Activated CD4-positive, alpha-beta T cell treated with anti-CD3 and anti-CD28 coated beads, Interleukin-2, amount 10 ng/mL, durations not matched to agents 7 days and 5 days (primary cell): ENCODE results near the gene FAM110D. TPM values are rescaled to one million over a fixed set of nuclear protein-coding genes. Genes with fewer than 3 reads are reported as not detected.

Experiments
- CTCF ChIA-PET: fragments of 350-600 bp; sonication (Branson Sonifier 250); formaldehyde crosslinking; loops from one replicate; lab custom pipeline; 2021; ENCODE audit warnings: antibody characterized with exemption; lab: Charles Lee
- POLR2A ChIA-PET: fragments of 350-600 bp; sonication (Branson Sonifier 250); formaldehyde crosslinking; loops from one replicate; lab custom pipeline; 2021; ENCODE audit warnings: antibody characterized with exemption; lab: Charles Lee
- DNase-seq: peaks from one replicate; pipeline ENCODE4 v3.0.0-alpha.2; 2020
- H3K27ac Mint-ChIP-seq: one replicate; pipeline ENCODE4 v1.8.0; 2021; ENCODE audit warnings: mild to moderate bottlenecking, moderate library complexity, mixed read lengths
- H3K27me3 Mint-ChIP-seq: one replicate; pipeline ENCODE4 v1.8.0; 2021; ENCODE audit warnings: mixed read lengths
- H3K36me3 Mint-ChIP-seq: one replicate; pipeline ENCODE4 v1.8.0; 2021; ENCODE audit warnings: low read depth, mixed read lengths
- H3K4me1 Mint-ChIP-seq: one replicate; pipeline ENCODE4 v1.8.0; 2021; ENCODE audit warnings: mixed read lengths
- H3K4me3 Mint-ChIP-seq: one replicate; pipeline ENCODE4 v1.8.0; 2021; ENCODE audit warnings: mild to moderate bottlenecking, moderate library complexity, mixed read lengths
- H3K9me3 Mint-ChIP-seq: one replicate; pipeline ENCODE4 v1.8.0; 2021; ENCODE audit warnings: mixed read lengths
- total RNA-seq, 2 experiments: library from RNA; stranded (reverse); gene quantifications; one replicate each; pipeline ENCODE4 v1.2.3, GENCODE V29; 2021

FAM110D gene
- total RNA-seq, 2 experiments from 2014 or later, result not detected

- Mint-ChIP-seq H3K4me1 (peaks cover 16% of the 10 kb centered on the region), H3K4me3 (no peak overlapping the region), H3K9me3 (no peaks in the 10 kb centered on the region), H3K36me3 (peaks cover 2% of the 10 kb centered on the region), H3K27ac (no peak overlapping the region), H3K27me3 (no peaks in the 10 kb centered on the region)
- ChIA-PET CTCF (interaction anchor here (0.9 to 3.0 kb wide), 6 partner anchors 10 to 46 kb away, joined by 3 to 12 read pairs (median 4); partner anchors contain the start of genes CEP85, CNKSR1 and ZNF593), POLR2A (no interaction called here)
- no peak for DNase-seq
These were observed 29.0 kb downstream of the FAM110D start for GRCh38 chr1:26187882-26188281.

- Mint-ChIP-seq H3K27me3 (no peaks in the 10 kb centered on the region), H3K9me3 (no peaks in the 10 kb centered on the region), H3K27ac (no peak overlapping the region), H3K4me1 (peaks cover 21% of the 10 kb centered on the region), H3K36me3 (peaks cover 2% of the 10 kb centered on the region), H3K4me3 (no peak overlapping the region)
- CTCF ChIA-PET, result interaction anchor here (0.6 to 2.8 kb wide), 6 partner anchors 8 to 1492 kb away, joined by 3 to 9 read pairs (median 4); partner anchors contain the start of genes CEP85 and ZNF593
- POLR2A ChIA-PET, result no interaction called here
- no peak for DNase-seq
These were observed 29.6 kb downstream of the FAM110D start for GRCh38 chr1:26188477-26188876.

DNA sequence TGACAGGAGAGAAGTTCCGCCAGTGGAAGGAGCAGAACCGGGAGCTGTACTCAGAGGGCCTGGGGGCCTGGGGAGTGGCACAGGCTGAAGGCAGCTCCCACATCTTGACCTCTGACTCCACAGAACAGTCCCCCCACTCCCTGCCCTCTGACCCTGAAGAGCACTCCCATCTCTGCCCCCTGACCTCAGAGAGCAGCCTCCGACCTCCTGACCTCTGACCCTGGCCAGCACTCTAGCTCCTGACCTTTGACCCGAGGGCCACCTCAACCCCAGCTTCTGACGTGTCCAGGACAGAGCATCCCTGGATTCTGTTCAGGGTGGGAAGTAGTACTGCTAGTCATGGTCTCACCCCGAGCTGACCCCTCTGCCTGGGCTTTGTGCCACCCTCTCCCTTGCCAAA is 30.5 kb downstream of the FAM110D start:
- H3K4me3 Mint-ChIP-seq, result no peak overlapping the region
- POLR2A ChIA-PET, result no interaction called here
- H3K4me1 Mint-ChIP-seq, result peaks cover 27% of the 10 kb centered on the region
- H3K9me3 Mint-ChIP-seq, result no peaks in the 10 kb centered on the region
- peaks cover 2% of the 10 kb centered on the region for H3K36me3 Mint-ChIP-seq
- DNase-seq, result no peak
- H3K27ac Mint-ChIP-seq, result no peak overlapping the region
- H3K27me3 Mint-ChIP-seq, result no peaks in the 10 kb centered on the region
- CTCF ChIA-PET, result interaction anchor here (0.5 to 2.8 kb wide), 6 partner anchors 9 to 233 kb away, joined by 3 to 9 read pairs (median 4); partner anchors contain the start of genes CEP85 and ZNF593

DNA sequence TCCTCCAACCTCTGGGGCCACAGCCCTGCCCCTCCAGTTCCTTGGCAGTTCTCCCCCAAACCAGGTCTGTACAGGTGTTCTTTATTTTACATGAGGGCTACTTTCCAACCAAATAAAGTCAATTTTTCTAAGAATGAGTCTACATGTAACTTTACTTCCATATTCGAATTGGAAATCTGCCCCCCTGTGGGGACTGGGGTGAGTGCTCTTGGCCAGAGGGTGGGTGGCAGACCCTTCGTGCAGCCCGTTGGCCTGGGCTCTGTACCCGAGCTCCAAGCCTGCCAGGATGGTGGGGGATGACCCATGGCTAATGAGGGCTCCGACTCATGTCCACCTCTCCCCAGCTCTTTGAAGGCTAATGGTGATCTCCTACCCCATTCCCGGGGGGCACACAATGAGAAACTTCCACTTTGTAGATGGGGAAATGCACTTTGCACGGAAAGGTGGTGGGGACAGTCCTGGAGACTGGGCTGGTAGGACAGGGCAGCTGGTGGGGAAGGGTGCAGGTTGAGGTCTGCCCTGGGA is 30.9 kb downstream of the FAM110D start:
- H3K4me1 Mint-ChIP-seq, result peaks cover 28% of the 10 kb centered on the region
- CTCF ChIA-PET, result interaction anchor here (0.5 to 2.8 kb wide), 7 partner anchors 9 to 864 kb away, joined by 3 to 9 read pairs (median 4); partner anchors contain the start of genes CEP85 and ZNF593
- no peak for DNase-seq
- POLR2A ChIA-PET, result no interaction called here
- no peak overlapping the region for H3K27ac Mint-ChIP-seq
- H3K27me3 Mint-ChIP-seq, result no peaks in the 10 kb centered on the region
- H3K9me3 Mint-ChIP-seq, result no peaks in the 10 kb centered on the region
- no peak overlapping the region for H3K4me3 Mint-ChIP-seq
- H3K36me3 Mint-ChIP-seq, result peaks cover 2% of the 10 kb centered on the region

- Mint-ChIP-seq H3K4me1 (peaks cover 28% of the 10 kb centered on the region), H3K9me3 (no peaks in the 10 kb centered on the region), H3K27me3 (peaks cover 2% of the 10 kb centered on the region), H3K27ac (peak within 1 kb of the TSS; percentile 82), H3K4me3 (no peak within 1 kb of the TSS), H3K36me3 (peaks cover 2% of the 10 kb centered on the region)
- ChIA-PET POLR2A (no interaction called here), CTCF (interaction anchor here (0.6 to 2.8 kb wide), 5 partner anchors 11 to 863 kb away, joined by 3 to 9 read pairs (median 5); partner anchors contain the start of genes CEP85 and ZNF593)
- DNase-seq, result no peak
These were observed 31.6 kb downstream of the FAM110D start, which contains the start of gene CATSPER4 for GRCh38 chr1:26190373-26190987. Gene CATSPER4 (plus strand): TSS chr1:26190602. CDS start chr1:26190628, 26 bp downstream.

- Mint-ChIP-seq H3K4me1 (peaks cover 28% of the 10 kb centered on the region), H3K36me3 (peaks cover 2% of the 10 kb centered on the region), H3K27ac (peak overlapping the region; percentile 82), H3K4me3 (peak overlapping the region; percentile 18), H3K9me3 (no peaks in the 10 kb centered on the region), H3K27me3 (peaks cover 2% of the 10 kb centered on the region)
- ChIA-PET CTCF (interaction anchor here (0.6 to 1.6 kb wide), 4 partner anchors 10 to 271 kb away, joined by 4 to 5 read pairs (median 5); partner anchors contain the start of gene ZNF593), POLR2A (interaction anchor here (1.0 kb wide), 1 partner anchor 22 kb away, joined by 5 read pairs; the partner anchor contains the start of gene ZNF593)
- peak; percentile 50 for DNase-seq
These were observed 32.9 kb downstream of the FAM110D start for GRCh38 chr1:26191739-26192138.

GRCh38 chr1:26195805-26196204 is 36.9 kb downstream of the FAM110D start:
- H3K4me1 Mint-ChIP-seq, result peaks cover 31% of the 10 kb centered on the region
- POLR2A ChIA-PET, result no interaction called here

GRCh38 chr1:26197301-26197700 is 38.4 kb downstream of the FAM110D start:
- Mint-ChIP-seq H3K4me3 (no peak overlapping the region), H3K36me3 (no peaks in the 10 kb centered on the region), H3K27me3 (peaks cover 2% of the 10 kb centered on the region), H3K27ac (no peak overlapping the region), H3K9me3 (no peaks in the 10 kb centered on the region), H3K4me1 (peaks cover 37% of the 10 kb centered on the region)
- ChIA-PET CTCF (interaction anchor here (1.2 kb wide), 1 partner anchor 82 kb away, joined by 3 read pairs; no protein-coding TSS in a partner anchor), POLR2A (no interaction called here)
- no peak for DNase-seq

More at GRCh38 chr1:26195805-26196204, 36.9 kb downstream of the FAM110D start:
- no peak overlapping the region for H3K4me3 Mint-ChIP-seq
- H3K27me3 Mint-ChIP-seq, result peaks cover 2% of the 10 kb centered on the region
- no peaks in the 10 kb centered on the region for H3K9me3 Mint-ChIP-seq
- no peak overlapping the region for H3K27ac Mint-ChIP-seq
- DNase-seq, result no peak
- H3K36me3 Mint-ChIP-seq, result peaks cover 2% of the 10 kb centered on the region
- CTCF ChIA-PET, result interaction anchor here (0.5 to 1.8 kb wide), 3 partner anchors 26 to 669 kb away, joined by 3 to 5 read pairs (median 3); partner anchors contain the start of gene ZNF593

- ChIA-PET CTCF (interaction anchor here (1.2 kb wide), 1 partner anchor 81 kb away, joined by 3 read pairs; no protein-coding TSS in a partner anchor), POLR2A (no interaction called here)
- DNase-seq, result no peak
- Mint-ChIP-seq H3K27me3 (peaks cover 2% of the 10 kb centered on the region), H3K36me3 (no peaks in the 10 kb centered on the region), H3K4me1 (peaks cover 38% of the 10 kb centered on the region), H3K9me3 (no peaks in the 10 kb centered on the region), H3K4me3 (no peak overlapping the region), H3K27ac (no peak overlapping the region)
These were observed 38.9 kb downstream of the FAM110D start for GRCh38 chr1:26197813-26198212.

DNA sequence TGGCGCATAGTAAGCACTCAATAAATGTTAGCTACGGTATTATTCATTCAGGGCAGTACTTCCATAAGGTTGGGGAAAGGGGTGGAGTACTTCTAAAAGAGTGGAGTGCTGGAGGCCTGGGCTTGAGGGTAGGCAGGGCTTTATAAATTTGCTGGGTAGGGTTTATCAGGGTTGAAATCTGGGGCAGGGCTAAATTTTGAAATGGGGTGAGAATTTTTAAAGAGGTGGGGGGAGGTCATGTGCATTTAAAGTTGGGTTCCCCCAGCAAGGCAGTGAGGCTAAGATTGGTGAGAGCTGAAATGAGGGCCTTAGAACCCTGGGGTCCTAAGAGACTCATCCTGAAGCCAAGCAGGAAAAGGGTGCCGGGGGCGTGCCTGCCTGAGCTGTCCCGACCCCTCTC is 41.5 kb downstream of the FAM110D start:
- DNase-seq, result no peak
- H3K4me1 Mint-ChIP-seq, result peaks cover 38% of the 10 kb centered on the region
- H3K27me3 Mint-ChIP-seq, result no peaks in the 10 kb centered on the region
- POLR2A ChIA-PET, result no interaction called here
- H3K9me3 Mint-ChIP-seq, result no peaks in the 10 kb centered on the region
- peak overlapping the region; percentile 84 for H3K27ac Mint-ChIP-seq
- H3K4me3 Mint-ChIP-seq, result no peak overlapping the region
- CTCF ChIA-PET, result interaction anchor here (1.0 to 1.2 kb wide), 2 partner anchors 12 to 170 kb away, joined by 3 to 4 read pairs; no protein-coding TSS in a partner anchor
- H3K36me3 Mint-ChIP-seq, result no peaks in the 10 kb centered on the region

GRCh38 chr1:26203642-26204318 is 44.9 kb downstream of the FAM110D start:
- ChIA-PET CTCF (interaction anchor here (0.6 to 3.6 kb wide), 9 partner anchors 12 to 57 kb away, joined by 3 to 20 read pairs (median 3); partner anchors contain the start of genes CEP85 and ZNF593), POLR2A (no interaction called here)
- peak overlapping the region; percentile 84 for H3K27ac Mint-ChIP-seq
- H3K27me3 Mint-ChIP-seq, result no peaks in the 10 kb centered on the region
- H3K9me3 Mint-ChIP-seq, result no peaks in the 10 kb centered on the region
- peaks cover 38% of the 10 kb centered on the region for H3K4me1 Mint-ChIP-seq
- H3K36me3 Mint-ChIP-seq, result no peaks in the 10 kb centered on the region
- DNase-seq, result no peak
- H3K4me3 Mint-ChIP-seq, result no peak overlapping the region

DNA sequence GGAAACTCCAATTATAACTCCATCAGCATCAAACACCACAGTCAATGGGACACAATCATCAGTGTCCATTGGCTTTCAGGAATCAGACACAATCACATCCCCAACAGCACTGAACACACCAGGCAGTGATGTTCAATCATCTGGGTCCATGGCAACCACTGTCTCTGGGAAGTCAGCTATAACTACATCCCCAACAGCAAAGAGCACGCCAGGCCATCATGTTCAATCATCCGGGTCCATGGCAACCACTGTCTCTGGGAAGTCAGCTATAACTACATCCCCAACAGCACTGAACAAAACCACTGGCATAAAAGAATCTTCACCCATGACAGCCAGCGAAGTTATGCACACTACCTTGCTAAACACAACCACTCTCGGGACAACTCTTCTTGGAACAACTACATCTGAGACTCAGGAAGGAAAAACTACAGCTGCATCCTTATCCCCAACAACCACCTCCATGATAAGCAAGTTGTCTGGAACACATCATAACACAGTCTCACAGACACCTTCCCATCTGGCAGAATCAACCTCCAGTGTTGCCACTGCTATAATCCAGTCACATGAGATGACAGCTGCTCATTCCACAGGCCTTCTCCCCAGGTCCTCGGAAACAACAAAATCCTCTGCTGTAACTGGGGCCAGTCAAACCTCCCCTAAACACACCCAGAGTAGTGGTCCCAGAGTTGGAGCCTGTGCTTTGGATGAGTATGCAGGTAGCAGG is 51.4 kb downstream of the FAM110D start:
- CTCF ChIA-PET, result interaction anchor here (0.6 to 7.3 kb wide), 8 partner anchors 19 to 507 kb away, joined by 3 to 31 read pairs (median 4); partner anchors contain the start of genes CEP85 and ZNF593
- H3K9me3 Mint-ChIP-seq, result no peaks in the 10 kb centered on the region

More for the DNA sequence above, 51.4 kb downstream of the FAM110D start:
- no peak overlapping the region for H3K27ac Mint-ChIP-seq
- no peak overlapping the region for H3K4me3 Mint-ChIP-seq
- no peaks in the 10 kb centered on the region for H3K36me3 Mint-ChIP-seq
- H3K27me3 Mint-ChIP-seq, result peaks cover 11% of the 10 kb centered on the region
- no peaks in the 10 kb centered on the region for H3K4me1 Mint-ChIP-seq
- DNase-seq, result no peak
- POLR2A ChIA-PET, result no interaction called here
